ENCODE measurements around the gene ABCA1. TPM values are rescaled to one million over a fixed set of nuclear protein-coding genes. Genes with fewer than 3 reads are reported as not detected.

Gene ABCA1
- total and polyA plus RNA-seq, 2 of the 13 experiments (the other 11 are each of a cell fraction or from before 2014, with no cell fraction given) = 26.8 to 63.8 TPM

GRCh38 chr9:104747565-104748358 lies 180.2 kb downstream of the ABCA1 start, which contains the start of gene NIPSNAP3A (continued):
- TF ChIP-seq, protein P1, sequence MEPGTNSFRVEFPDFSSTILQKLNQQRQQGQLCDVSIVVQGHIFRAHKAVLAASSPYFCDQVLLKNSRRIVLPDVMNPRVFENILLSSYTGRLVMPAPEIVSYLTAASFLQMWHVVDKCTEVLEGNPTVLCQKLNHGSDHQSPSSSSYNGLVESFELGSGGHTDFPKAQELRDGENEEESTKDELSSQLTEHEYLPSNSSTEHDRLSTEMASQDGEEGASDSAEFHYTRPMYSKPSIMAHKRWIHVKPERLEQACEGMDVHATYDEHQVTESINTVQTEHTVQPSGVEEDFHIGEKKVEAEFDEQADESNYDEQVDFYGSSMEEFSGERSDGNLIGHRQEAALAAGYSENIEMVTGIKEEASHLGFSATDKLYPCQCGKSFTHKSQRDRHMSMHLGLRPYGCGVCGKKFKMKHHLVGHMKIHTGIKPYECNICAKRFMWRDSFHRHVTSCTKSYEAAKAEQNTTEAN (CRISPR knock-in tag; conservative IDR thresholded peaks at IDR 0.05) = 0 out of 2 replicates have a peak, but pooled peaks have one; percentile 67
- no peak for TF ChIP-seq MLLT10 (CRISPR knock-in tag; IDR thresholded peaks at IDR 0.05)
- no peak for TF ChIP-seq ZNF263 (CRISPR knock-in tag; IDR thresholded peaks at IDR 0.05)
- no peak for TF ChIP-seq ZNF670 (CRISPR knock-in tag; IDR thresholded peaks at IDR 0.05; ENCODE audit: borderline replicate concordance)
- no peak for TF ChIP-seq ZNF75D (CRISPR knock-in tag; IDR thresholded peaks at IDR 0.05; ENCODE audit: borderline replicate concordance)
- no peak for TF ChIP-seq ZNF773 (CRISPR knock-in tag; IDR thresholded peaks at IDR 0.05; ENCODE audit: borderline replicate concordance)
- TF ChIP-seq, protein P2, sequence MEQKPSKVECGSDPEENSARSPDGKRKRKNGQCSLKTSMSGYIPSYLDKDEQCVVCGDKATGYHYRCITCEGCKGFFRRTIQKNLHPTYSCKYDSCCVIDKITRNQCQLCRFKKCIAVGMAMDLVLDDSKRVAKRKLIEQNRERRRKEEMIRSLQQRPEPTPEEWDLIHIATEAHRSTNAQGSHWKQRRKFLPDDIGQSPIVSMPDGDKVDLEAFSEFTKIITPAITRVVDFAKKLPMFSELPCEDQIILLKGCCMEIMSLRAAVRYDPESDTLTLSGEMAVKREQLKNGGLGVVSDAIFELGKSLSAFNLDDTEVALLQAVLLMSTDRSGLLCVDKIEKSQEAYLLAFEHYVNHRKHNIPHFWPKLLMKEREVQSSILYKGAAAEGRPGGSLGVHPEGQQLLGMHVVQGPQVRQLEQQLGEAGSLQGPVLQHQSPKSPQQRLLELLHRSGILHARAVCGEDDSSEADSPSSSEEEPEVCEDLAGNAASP (CRISPR knock-in tag; IDR thresholded peaks at IDR 0.05; ENCODE audit: borderline replicate concordance) = no peak
- TF ChIP-seq ZNF660 (CRISPR knock-in tag; IDR thresholded peaks at IDR 0.05; ENCODE audit: borderline replicate concordance, low read depth) = no peak
- TF ChIP-seq ZNF292 (CRISPR knock-in tag; IDR thresholded peaks at IDR 0.05; ENCODE audit: borderline replicate concordance, low read depth) = no peak
- TF ChIP-seq ZNF678 (CRISPR knock-in tag; IDR thresholded peaks at IDR 0.05) = no peak
- TF ChIP-seq MTA3 (CRISPR knock-in tag; IDR thresholded peaks at IDR 0.05) = no peak
- TF ChIP-seq HNRNPL (IDR thresholded peaks at IDR 0.05; ENCODE audit: low read depth, low read length) = 0 out of 2 replicates have a peak, but pooled peaks have one; percentile 38
- TF ChIP-seq, protein P3, sequence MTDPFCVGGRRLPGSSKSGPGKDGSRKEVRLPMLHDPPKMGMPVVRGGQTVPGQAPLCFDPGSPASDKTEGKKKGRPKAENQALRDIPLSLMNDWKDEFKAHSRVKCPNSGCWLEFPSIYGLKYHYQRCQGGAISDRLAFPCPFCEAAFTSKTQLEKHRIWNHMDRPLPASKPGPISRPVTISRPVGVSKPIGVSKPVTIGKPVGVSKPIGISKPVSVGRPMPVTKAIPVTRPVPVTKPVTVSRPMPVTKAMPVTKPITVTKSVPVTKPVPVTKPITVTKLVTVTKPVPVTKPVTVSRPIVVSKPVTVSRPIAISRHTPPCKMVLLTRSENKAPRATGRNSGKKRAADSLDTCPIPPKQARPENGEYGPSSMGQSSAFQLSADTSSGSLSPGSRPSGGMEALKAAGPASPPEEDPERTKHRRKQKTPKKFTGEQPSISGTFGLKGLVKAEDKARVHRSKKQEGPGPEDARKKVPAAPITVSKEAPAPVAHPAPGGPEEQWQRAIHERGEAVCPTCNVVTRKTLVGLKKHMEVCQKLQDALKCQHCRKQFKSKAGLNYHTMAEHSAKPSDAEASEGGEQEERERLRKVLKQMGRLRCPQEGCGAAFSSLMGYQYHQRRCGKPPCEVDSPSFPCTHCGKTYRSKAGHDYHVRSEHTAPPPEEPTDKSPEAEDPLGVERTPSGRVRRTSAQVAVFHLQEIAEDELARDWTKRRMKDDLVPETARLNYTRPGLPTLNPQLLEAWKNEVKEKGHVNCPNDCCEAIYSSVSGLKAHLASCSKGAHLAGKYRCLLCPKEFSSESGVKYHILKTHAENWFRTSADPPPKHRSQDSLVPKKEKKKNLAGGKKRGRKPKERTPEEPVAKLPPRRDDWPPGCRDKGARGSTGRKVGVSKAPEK (CRISPR knock-in tag; IDR thresholded peaks at IDR 0.05; ENCODE audit: borderline replicate concordance) = peak; percentile 15; the same call in 1 of the 2 replicates
- TF ChIP-seq, protein P4, sequence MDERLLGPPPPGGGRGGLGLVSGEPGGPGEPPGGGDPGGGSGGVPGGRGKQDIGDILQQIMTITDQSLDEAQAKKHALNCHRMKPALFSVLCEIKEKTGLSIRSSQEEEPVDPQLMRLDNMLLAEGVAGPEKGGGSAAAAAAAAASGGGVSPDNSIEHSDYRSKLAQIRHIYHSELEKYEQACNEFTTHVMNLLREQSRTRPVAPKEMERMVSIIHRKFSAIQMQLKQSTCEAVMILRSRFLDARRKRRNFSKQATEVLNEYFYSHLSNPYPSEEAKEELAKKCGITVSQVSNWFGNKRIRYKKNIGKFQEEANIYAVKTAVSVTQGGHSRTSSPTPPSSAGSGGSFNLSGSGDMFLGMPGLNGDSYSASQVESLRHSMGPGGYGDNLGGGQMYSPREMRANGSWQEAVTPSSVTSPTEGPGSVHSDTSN (CRISPR knock-in tag; IDR thresholded peaks at IDR 0.05) = no peak
- TF ChIP-seq, protein P5, sequence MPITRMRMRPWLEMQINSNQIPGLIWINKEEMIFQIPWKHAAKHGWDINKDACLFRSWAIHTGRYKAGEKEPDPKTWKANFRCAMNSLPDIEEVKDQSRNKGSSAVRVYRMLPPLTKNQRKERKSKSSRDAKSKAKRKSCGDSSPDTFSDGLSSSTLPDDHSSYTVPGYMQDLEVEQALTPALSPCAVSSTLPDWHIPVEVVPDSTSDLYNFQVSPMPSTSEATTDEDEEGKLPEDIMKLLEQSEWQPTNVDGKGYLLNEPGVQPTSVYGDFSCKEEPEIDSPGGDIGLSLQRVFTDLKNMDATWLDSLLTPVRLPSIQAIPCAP (CRISPR knock-in tag; IDR thresholded peaks at IDR 0.05; ENCODE audit: low read depth) = no peak
- peak; percentile 66 for TF ChIP-seq YY1 (IDR thresholded peaks at IDR 0.05; ENCODE audit: insufficient read depth, insufficient replicate concordance, low read depth, low read length)
- TF ChIP-seq ZKSCAN1 (IDR thresholded peaks at IDR 0.05; ENCODE audit: low read length) = no peak
- TF ChIP-seq SMAD3 (CRISPR knock-in tag; IDR thresholded peaks at IDR 0.05) = 0 out of 2 replicates have a peak, but pooled peaks have one; percentile 27
- no peak for TF ChIP-seq ZNF746 (CRISPR knock-in tag; IDR thresholded peaks at IDR 0.05)
- TF ChIP-seq, protein P6, sequence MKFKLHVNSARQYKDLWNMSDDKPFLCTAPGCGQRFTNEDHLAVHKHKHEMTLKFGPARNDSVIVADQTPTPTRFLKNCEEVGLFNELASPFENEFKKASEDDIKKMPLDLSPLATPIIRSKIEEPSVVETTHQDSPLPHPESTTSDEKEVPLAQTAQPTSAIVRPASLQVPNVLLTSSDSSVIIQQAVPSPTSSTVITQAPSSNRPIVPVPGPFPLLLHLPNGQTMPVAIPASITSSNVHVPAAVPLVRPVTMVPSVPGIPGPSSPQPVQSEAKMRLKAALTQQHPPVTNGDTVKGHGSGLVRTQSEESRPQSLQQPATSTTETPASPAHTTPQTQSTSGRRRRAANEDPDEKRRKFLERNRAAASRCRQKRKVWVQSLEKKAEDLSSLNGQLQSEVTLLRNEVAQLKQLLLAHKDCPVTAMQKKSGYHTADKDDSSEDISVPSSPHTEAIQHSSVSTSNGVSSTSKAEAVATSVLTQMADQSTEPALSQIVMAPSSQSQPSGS (CRISPR knock-in tag; IDR thresholded peaks at IDR 0.05) = no peak
